A673 (cell line): ENCODE data around the gene FUNDC1.

Experiments
- CTCF ChIP-seq: fragments of 300-800, 200-600 bp; sonication (generic); conservative IDR thresholded peaks from 2 replicates; pipeline ENCODE4 v1.5.1; 2017; ENCODE audit warnings: low read depth, mild to moderate bottlenecking, antibody characterized with exemption, low read length, moderate library complexity, mixed read lengths
- EZH2 ChIP-seq: fragments of 200-600 bp; sonication (generic); IDR thresholded peaks from 2 replicates; pipeline ENCODE4 v1.6.1; 2017; ENCODE audit warnings: borderline replicate concordance, low read depth, mild to moderate bottlenecking, mixed read lengths, antibody characterized with exemption, low read length; ENCODE audit not compliant: poor library complexity, severe bottlenecking

DNA sequence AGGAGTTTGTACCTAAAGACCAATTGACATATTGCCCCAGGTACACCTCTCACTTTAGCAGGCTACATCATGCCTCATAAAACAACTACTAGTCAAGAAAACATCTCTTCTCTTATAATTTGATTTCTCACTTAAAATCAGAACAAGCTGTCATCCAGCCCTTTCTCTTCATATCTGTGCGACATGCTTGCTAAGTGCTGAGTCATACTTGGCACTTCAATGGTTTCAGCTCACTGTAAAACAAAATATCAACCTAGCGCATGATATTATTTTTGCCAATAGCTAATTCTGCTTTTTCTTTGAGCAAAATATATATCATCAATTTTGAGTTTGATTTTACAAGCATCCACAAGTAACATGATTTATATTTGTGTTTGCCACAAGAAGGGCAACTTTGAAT, 27.9 kb upstream of the FUNDC1 start:
- no peak for TF ChIP-seq CTCF
- TF ChIP-seq EZH2 = no peak
